Prostate gland (tissue), 2 donors: Measurements from ENCODE around the gene LCOR.

Experiments used
- POLR2A ChIP-seq: fragments of 450-650 bp; IDR thresholded peaks from one replicate; pipeline ENCODE4 v1.6.1; 2016; ENCODE audit warnings: antibody characterized with exemption, mild to moderate bottlenecking
- POLR2AphosphoS5 ChIP-seq: sonication (generic); formaldehyde crosslinking; IDR thresholded peaks from one replicate; pipeline ENCODE4 v1.6.1; 2017; ENCODE audit warnings: antibody characterized with exemption
- TF ChIP-seq, protein P1 (sequence below), 4 experiments: fragments of 200-600 bp in 2 of 4; fragments of 450-650 bp in 2 of 4; sonication (generic) in 2 of 4; IDR thresholded peaks; 1 replicate in 3 of 4; 2 replicates in 1 of 4; pipeline ENCODE4 v1.5.1; 2016 to 2019; ENCODE audit warnings: antibody characterized with exemption in 4 of 4, mild to moderate bottlenecking in 2 of 4, moderate library complexity in 2 of 4

DNA sequence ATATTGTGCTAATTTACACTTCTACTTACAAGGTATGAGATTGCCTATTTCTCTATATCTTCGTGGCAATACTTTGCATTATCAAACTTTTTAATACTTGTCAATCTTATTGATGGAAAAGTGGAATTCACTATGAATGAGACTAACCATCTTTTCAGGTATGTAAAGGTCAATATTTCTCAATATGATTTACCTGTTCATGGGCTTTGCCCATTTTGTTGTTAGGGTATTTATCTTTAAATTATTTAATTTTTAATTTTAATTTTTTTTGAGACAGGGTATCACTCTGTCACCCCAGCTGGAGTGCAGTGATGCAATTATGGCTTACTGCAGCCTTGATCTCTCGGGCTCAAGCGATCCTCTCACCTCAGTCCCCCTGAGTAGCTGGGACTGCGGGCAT, 47.8 kb upstream of the LCOR start:
- TF ChIP-seq POLR2AphosphoS5 = no peak
- TF ChIP-seq, protein P1, sequence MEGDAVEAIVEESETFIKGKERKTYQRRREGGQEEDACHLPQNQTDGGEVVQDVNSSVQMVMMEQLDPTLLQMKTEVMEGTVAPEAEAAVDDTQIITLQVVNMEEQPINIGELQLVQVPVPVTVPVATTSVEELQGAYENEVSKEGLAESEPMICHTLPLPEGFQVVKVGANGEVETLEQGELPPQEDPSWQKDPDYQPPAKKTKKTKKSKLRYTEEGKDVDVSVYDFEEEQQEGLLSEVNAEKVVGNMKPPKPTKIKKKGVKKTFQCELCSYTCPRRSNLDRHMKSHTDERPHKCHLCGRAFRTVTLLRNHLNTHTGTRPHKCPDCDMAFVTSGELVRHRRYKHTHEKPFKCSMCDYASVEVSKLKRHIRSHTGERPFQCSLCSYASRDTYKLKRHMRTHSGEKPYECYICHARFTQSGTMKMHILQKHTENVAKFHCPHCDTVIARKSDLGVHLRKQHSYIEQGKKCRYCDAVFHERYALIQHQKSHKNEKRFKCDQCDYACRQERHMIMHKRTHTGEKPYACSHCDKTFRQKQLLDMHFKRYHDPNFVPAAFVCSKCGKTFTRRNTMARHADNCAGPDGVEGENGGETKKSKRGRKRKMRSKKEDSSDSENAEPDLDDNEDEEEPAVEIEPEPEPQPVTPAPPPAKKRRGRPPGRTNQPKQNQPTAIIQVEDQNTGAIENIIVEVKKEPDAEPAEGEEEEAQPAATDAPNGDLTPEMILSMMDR (IDR thresholded peaks at IDR 0.05) = no peak
- no peak for TF ChIP-seq POLR2A
